COR-L47 (cell line): Measurements from ENCODE around the gene EPGN.

Experiments
- DNase-seq: peaks from one replicate; lab custom pipeline; 2025; lab: John Stamatoyannopoulos, UW

Gene EPGN

DNA sequence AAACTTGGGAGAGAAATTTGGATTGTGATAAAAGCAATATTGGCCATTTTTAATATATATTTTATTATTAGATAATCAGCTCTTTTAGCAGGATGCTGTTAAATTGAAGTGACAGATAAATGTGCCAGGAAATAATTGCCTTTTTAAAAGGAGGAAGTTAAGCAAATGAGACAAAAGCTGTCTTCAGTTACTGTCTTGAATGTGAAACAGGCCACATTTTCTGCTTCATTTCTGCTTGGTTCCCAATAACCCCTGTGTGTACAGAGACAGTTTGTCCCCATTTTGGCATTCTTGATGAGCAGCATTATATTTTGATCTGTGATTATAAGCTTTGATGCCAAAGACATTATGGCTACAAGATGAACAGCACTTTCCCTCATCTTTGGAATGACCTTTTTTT lies 953 bp downstream of the EPGN start:
- DNase-seq: no peak

DNA sequence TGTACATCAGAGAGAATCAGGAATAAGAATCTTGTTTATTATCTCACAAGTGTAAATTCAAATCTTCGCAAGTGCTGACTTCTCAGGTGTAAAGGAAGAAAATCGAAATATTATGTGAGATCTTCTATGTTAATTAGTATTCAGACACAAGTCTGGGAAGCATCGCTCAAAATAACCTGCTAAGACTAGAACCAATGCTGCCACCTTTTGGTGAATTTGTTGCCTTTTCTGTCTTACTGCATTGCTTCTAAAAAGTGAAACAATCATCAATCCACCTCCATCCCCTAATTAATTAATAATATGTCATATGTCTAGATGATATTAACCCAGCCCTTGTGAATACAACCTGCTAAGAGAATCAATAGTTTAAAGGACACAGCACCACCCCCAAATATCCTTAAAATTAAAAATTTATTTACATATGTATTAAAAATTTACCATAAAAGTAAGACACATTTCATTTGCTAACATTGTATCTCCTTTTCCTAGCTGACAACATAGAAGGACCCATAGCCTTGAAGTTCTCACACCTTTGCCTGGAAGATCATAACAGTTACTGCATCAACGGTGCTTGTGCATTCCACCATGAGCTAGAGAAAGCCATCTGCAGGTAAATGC lies 3.5 kb downstream of the EPGN start:
- DNase-seq: peak; percentile 70

DNA sequence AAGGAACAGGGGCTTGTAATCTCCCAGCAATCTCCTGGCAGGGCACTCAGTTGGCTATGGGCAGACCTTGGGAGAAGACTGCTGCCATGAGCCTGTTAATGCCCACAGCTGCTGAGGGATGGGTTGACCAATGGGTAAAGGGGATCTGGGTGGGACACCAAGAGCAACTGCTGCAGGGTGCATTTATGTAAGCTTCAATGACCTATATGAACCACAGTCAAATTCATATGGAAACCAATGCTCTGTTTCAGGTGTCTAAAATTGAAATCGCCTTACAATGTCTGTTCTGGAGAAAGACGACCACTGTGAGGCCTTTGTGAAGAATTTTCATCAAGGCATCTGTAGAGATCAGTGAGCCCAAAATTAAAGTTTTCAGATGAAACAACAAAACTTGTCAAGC lies 6.1 kb downstream of the EPGN start:
- DNase-seq: no peak

DNA sequence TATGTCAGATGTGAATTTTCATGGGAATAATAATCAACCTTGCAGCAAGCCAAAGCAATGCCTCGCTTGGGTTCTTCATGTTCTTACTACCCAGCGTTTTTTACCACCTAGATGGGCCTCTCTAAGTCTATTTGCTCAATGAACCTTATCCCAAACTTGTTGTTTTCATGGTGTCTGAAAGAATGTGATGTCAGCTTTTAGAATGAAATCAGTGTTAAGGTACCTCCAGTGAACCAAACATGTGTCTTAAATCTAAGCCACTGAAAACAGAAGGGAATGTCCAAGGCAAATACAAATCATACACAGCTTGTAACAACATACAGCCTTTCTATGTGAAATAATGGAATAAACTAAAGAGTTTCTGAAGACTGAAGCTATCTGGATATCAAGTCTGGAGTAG lies 6.7 kb downstream of the EPGN start:
- DNase-seq: no peak

DNA sequence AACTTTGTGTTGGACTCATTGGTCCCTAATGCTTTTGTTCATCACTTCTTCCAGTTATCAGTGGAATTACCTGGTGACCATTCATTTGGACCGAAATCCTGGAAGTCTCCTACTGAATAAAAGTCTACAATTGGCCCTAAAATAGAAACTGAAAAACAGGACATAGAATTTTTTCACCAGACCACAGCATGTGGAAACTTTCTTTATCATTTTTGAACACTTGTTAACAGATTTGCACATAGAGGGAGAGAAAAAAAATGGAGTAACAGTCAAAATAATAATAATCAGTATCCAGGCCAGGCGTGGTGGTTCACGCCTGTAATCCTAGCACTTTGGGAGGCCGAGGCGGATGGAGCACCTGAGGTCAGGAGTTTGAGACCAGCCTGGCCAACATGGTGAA lies 7.1 kb downstream of the EPGN start:
- no peak for DNase-seq

DNA sequence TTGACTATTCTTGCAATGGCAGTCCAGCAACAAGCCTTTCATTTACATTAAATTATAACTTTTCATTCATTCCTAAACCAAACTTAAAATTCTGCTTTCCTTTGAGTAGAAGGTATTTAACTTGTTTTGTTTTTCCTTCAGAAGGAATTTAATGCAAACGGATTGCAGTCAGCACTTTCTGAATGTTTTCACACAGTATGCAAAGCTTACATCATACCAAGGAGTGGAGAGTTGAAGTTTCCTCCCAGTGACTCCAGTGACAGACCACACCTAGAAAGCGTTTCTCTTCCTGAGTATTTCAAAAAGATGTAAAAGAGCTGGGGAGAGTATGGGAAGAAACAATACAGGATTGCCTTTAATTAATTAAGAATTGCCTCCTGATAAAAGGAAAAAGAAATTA lies 8.1 kb downstream of the EPGN start:
- no peak for DNase-seq

DNA sequence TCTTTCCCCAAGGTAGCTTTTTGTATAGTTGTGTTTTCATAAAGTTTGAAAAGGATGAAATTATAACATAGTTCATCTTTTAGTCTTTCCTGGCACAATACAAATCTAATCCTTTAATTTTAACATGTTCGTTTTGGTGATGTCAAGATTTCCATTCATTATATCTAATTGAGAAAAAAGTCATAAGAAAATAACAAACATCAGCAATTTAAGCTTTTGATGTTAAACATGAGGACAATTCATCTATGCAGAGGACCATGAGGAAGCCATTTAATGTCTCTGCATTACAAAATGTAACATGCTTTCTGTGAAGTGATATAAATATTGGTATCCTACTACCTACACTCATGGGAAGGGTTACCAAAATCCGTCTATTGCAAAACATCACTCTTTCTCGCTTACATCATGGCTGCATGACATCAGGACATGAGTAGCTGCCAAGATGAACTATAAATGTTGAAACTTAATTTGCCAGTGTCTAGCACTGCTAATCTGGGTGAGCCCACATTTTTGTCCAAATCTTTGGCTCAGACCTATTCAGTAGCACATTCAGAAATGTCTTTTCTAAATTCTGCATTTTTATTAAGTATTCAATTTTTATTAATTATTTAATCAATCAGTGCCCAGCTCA lies 9.5 kb downstream of the EPGN start:
- no peak for DNase-seq

DNA sequence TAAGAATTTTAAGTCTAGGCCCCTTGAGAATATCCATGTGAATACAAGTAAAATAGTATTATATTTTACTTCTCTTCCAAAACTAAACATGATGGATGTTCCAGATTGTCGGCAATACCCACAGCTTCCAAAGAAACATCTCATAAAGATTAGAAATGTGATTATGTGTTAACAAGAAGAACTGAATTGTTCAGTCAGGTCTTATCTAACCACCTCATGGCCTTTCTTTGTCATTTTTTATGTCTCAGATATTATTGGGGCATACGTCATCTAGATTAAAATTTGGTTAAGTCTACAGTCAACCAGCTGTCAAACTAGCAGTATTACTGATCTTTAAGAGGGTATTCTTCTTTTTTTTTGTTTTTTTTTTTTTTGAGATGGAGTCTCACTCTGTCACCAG lies 10.0 kb downstream of the EPGN start:
- DNase-seq: no peak

DNA sequence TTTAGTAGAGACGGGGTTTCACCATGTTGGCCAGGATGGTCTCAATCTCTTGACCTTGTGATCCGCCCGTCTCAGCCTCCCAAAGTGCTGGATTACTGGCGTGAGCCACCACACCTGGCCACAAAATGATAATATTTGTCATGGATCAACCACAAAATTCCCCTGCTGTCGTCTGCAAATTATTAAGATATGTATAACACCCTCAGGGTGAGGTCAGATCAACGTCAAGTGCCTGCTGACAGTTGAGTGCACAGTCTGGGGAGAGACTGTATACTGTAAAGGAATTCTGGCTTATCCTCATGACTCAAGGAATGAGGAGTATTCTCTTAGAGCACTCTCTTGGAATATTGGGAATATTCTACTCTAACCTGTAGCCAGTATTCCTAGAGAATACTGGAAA lies 11.2 kb downstream of the EPGN start:
- DNase-seq: no peak

DNA sequence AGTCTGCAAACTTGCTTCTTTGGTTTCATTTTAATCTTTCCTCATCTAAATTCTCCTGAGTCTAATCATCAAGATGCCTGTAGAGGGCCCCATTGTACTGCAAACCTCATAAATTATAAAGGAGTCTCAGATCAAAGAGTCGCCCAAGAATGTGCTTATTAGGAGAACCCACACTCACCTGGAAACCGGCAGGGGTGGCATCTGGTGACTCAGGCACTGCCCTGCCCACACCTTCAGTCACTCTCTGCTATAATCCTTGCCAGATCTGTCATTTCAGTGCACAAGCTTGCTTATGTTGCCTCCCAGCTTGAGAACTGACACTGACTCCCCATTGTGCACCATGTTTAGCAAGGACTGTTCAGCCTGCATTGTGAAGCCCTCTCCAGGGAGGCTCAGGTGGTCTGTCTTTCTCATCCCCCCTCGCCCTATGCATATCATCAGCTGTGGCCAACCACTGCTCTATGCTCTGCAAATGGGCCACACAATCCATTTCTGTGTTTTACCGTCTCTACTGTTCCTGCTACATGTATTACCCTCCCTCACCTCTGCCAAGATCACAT lies 12.4 kb downstream of the EPGN start:
- DNase-seq: peak; percentile 76

DNA sequence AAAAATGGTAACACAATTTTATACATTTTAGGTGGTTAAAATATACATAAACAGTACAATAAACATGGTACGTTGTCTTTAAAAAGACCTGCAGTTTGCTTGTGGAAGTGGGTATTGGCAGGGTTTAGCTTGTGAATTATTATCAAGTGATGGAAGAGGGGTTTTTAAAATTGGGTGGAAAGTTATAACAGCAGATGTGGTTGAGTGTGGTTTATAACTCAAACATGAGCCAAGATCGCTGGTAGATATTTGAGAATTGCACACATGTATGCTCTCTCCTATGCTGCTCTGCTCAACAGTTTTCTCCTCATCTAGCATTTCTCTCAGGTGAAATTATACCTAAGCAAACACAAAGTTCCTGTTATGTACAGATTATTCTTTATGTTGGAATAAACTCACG lies 14.0 kb downstream of the EPGN start:
- no peak for DNase-seq

DNA sequence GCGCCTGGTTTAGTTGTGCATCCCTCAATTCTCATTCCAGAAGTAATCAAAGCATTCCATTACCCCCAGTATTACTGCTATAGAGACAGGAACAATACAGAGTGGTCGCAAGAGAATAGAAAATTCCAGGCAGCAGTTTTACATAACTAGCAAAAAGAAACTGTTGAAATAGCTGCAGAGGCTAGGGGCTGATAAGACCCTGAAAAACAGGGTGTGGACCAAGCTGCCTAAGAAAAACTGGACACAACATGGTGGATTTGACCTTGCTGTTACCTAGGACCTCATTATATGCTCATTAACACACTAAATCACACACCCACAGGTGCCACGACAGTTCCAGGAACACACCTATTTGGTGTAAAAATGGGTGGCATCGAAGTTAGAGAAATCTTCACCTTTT lies 15.4 kb downstream of the EPGN start:
- DNase-seq: no peak

DNA sequence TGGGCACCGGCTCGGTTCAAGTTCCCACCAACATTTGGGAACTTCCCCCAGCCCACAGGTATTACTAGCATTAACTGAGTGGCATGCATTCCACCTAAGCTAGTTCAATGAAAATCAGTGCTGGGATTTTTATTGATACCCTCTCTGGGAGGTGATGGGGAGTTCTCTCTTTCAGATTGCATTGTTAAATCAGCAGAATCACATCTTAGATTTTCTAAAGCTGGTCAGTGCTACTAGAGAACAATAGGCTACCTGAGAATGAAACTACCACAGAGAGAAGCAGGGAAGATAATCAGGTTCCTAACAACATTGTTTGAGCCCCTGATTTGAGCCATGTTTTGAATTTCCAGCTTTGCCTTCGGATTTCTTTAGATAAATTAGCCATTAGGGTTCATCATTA lies 16.0 kb downstream of the EPGN start:
- DNase-seq: no peak

DNA sequence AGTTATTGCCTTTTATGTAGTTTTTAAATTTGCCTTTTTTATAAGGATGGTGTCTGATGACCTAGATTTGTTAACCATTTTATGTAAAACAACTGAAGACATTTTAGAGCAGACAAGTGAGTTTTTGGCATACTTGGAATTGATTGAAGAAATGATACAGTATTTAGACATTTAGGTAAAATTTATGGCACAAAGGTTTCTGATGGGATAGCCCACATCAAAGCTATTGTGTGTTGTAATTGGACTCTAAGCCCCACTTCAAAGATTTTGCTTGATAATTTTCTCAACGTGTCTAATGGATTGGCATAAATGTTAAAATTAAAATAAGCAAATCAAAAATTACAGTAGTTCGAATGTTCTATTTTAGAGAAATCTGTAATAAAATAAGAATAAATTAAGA lies 17.6 kb downstream of the EPGN start:
- DNase-seq: no peak

DNA sequence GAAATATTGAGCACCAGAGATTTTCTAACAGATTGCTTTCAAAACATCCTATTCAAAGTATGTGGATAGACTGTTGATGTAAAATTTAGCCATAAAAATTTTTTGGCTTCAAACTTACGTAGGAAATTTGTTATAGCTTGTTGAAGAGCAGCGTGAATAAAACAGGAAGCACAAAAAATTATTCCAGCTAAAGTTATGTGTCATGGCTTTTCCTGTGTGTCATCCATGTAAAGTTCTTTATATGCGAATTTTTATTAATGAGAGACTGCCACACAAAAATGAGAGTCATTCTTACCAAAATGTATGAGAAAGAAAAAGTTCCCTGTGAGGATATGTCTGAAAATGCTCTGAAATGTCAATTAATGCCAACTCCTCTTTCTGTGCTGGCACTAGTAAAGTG lies 19.5 kb downstream of the EPGN start:
- DNase-seq: no peak

DNA sequence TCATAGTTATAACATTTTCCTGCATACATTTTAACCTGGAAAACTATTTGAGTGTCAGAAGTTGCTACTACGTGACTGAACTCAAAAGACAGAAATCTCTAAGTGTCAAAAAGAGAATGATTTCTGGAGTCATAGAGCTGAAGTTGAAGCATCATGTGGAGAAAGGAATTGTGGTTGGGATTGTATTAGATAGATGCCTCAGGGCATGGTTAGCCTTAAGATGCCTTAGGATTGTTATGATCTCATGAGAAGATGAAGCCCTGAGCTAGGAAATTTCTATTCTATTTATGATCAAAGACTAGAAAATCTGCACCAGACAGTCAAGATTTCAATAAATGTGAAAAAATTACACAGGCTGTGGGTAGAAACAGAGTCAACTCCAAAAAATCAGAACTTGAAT lies 20.2 kb downstream of the EPGN start:
- no peak for DNase-seq

DNA sequence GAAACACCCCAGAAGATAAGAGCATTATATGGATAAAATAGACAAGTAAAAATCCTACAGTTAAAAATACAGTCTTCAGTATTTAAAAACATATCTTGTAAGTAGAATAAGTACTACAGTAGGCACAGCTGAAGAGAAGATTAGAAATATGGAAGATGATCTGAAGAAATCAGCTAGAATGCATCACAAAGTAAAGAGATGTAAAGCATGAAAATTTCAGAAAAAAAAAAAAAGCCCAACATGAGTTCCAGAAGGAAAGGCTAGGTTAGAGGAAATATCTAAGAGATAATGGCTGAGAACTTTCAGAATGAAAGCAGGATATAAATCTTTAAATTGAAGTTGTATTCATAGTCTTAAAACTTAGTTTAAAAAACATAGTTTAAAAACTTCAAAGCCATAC lies 21.0 kb downstream of the EPGN start:
- no peak for DNase-seq

DNA sequence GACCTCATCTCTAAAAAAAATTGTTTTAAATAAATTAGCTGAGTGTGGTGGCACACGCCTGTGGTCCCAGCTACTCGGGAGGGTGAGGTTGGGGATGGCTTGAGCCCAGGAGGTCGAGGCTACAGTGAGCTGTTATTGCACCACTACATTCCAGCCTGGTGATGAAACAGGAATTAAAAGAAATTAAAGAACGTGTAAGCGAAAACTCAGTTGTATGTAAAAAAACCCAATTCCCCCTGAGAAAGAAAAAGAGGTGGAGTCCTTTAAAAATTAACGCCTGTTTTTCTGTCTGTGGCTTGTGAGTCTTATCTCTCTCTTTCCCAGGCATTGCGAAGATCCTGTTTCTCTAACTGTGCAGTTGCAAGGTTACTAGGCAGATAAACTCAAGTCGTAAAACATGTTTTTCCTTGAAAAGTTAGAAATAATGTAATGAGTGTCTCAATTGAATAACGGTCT lies 22.1 kb downstream of the EPGN start:
- DNase-seq: no peak

DNA sequence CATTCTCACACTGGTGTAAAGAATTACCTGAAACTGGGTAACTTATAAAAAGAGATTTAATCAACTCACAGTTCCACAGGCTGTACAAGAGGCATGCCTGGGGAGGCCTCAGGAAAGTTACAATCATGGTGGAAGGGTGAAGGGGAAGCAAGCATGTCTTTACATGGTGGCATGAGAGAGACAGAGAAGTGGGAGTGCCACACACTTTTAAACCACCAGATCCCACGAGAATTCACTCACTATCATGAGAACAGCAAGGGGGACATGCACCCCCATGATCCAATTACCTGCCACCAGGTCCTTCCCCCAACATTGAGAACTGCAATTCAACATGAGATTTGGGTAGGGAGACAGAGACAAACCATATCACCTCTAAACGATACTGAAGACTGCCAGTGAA lies 23.0 kb downstream of the EPGN start:
- DNase-seq: no peak

DNA sequence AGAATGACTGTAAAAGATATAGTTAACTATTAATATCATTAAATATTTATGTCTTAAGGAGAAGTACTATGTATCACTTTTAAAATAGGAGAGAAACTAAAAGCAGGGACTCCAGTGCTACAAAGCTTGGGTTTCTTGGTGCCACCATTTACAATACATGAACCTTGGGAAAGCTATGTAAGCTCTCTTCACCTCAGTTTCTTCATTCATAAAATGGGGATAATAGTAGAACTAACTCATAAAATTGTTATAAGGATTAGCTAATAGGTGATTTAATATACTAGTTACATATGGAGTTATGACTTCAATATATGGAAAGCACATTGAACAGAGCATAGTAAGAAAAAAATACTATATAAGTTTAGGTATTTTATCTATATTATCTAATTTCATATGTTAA lies 23.7 kb downstream of the EPGN start:
- DNase-seq: no peak

DNA sequence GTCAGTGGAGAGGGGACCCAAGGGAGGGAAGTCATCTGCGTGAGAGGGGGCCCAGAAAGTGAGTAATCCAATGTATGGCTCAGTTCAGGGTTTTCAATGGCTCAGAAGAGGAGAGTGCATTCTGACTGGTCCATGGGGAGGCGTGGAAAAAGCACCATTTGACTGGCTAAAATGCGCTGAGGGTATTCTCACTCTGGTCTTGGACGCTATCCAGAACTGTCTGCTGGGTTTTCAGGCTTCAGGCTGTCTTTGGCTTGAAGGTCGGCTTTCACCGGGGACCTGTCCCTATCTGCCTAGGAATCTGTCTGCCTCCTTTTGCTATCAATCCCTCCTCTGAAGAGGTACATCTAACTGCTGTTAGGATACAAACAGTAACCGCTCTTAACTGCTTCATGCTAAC lies 26.4 kb downstream of the EPGN start:
- DNase-seq: no peak

DNA sequence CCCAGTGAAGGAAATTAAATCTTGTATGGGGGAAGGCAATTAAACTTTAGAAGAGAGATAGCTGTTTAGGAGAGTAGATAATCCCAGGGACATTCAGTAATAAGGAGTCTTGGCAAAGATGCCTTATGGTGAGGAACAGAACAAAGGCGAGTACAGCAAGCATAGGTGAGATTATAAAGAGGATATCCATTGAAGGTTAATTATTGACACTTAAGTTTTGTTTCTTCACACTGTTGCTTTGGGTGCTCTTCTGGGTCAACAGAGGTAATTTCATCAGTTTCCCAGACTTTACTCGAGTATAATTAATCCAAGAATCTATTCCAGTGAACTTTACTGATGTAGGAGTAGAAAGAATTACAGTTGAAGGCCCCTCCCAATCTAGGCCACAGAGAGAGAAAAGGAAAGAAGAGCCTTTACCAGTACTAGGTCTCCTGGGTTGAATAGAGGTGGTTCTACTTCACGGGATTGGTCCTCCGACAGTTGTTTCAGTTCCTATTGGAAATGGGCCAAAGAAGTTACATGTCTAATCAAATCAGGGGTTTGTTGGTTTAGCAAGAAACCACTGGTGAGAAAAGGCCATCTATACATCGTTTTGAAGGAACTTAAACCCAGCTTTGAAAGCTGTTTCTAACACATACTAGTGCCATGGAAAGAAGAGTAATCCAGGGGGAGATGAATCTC lies 27.2 kb downstream of the EPGN start:
- no peak for DNase-seq

DNA sequence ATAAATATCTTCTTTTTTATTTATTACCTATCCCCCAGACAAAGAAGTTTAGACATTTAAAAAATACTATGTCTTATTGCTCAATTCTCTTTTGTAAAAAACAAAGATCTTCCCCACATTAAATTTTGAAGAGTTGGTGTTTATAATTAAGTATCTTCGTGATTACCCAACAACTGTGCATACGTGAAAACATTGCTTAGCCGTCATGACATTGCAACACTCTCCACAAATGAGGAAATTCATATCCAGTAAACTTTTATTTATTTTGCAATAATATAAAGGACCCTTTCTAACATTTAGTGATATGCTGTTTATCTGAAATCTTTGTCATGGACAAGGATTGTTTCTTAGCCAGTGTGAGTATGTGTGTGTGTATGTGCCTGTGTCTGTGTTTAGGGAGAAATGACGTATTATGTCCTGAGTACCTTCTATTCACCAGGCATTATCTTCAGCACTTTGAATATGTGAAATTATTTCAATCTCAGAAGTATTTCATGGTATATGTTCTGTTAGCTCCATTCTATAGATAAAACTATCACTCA lies 30.6 kb downstream of the EPGN start:
- no peak for DNase-seq
